ENCODE measurements around the gene RUNX2.

The RUNX2 gene

DNA sequence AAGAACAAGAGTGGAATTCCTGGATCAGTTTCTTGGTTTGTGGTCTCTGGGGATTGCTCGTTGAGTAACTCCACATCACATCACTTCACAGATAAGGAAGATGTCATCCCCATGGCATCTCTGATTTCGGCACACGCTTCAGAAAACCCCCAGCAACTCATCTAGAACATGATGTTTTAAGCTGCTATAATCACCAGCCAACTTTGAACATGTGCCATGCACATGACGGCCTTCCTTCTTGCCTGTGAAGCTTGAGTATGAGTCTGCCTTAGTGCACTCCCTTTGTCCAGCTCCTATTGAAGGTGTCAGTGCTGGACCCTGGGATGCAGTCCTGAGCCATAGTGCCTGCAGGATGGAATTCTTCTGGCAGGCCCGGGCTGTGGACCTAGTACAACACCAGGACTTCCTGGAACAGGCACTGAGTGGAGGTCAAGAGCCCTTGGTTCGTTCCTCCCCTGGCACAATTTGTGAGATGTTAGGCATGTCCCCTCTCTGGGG, 281.1 kb downstream of the RUNX2 start:
- in situ Hi-C loops (cut with HindIII; ENCODE audit: low sequenced_read_pairs), result no loop called here

DNA sequence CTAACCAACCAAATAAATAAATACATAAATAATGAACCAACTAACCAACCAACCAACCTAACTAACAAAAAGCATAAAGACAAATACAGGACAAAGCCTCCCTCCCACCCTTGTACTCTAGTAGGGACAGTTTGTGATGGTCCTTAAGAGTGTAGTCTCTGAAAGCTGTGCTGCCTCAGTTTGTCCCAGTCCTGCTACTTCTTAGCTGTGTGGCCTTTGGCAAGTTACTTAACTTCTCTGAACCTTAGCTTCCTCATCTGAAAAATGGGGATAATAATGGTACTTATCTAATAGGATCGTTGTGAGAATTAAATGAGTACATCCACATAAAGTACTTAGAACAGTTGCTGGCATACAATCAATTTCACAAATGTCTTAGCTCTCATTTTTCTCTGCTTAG, 282.2 kb downstream of the RUNX2 start:
- in situ Hi-C loops (cut with HindIII; ENCODE audit: low sequenced_read_pairs), result no loop called here

DNA sequence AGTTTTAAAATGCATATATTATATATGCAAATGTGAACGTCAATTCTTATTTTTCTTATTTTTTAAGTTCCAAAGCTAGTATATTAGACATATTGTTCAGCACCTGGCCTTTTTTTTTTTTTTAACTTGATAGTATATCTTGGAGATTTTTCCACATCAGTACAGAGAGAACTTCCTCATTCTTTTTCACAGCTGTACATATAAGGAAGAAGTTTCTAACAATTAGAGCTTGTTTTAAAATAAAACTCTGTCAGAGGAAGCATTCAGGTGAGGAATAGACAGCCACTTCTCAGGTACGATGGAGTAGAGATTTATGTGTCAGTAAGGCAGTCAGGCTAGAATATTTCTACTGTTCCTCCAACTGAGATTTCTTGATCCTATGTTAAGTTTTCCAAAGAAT, 282.7 kb downstream of the RUNX2 start:
- in situ Hi-C loops (cut with HindIII; ENCODE audit: low sequenced_read_pairs), result no loop called here

DNA sequence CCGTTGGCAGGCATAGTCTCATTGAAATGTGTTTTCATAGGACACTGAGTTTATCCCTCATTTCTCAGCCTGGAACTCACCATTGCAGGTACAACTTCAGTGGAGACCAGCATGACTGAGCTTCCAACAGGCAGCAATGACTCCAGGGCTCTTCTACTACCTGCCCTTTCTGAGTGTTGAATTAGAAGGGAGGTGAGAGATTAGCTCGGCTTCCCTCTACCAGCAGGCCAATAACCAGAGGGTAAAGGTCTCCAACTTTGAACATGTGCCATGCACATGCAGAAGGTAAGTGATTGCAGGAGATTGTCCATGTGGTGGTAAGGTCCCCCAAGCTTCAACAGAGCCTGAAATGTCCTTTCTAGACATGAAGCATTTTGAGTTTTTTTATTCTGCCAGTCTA, 283.4 kb downstream of the RUNX2 start:
- in situ Hi-C loops (cut with HindIII; ENCODE audit: low sequenced_read_pairs), result no loop called here

DNA sequence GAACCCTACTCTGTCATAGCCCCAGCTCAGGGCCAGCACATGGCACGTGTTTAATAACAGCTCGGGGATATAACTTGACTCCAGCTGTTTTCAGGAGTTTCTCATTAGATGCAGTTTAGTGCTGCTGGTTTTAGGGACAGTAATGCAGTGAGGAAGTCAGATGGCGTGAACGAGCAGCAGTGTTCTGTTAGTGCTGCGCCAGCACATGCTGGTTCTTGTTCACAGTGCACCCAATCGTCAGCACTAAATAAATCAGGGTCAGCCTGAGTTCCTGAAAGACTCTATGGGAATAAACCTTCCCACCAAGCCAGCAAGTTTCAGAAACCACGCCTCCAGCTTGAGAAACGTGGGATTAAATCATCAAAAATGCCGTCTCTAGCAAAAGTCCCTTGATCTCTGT, 285.5 kb downstream of the RUNX2 start:
- in situ Hi-C loops (cut with HindIII; ENCODE audit: low sequenced_read_pairs), result no loop called here

DNA sequence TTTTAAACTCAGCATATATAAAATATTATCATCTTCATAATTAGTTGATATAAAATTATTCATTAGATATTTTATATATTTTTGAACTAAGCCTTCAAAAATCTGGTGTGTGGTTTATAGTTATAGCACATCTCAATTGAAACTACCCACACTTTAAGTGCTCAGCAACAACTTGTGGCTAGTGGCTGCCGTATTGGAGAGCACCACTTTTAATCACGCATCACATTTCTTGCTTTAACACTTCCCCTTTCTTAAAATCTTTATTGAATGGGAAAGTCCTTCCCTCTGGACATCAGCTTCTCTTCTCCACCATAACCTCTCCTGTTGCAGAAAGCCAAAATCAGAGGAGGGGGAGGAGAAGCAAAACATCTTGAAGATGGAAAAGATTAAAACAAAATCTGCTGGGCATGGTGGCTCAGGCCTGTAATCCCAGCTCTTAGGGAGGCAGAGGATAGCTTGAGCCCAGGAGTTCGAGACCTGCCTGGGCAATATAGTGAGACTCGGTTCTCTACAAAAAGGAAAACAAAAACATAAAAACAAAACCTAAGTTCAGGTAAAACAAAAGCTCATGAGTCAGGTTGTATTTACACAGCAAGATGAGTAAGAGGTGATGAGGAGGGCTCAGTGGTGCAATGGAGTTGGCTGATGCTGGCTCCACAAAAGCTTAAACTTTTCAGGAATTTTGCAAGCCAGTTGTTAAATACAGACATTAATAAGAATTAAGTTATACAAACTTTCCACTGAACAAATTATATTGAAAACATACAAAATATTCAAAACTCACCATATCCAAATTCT, 286.6 kb downstream of the RUNX2 start:
- in situ Hi-C loops (cut with HindIII; ENCODE audit: low sequenced_read_pairs), result no loop called here

DNA sequence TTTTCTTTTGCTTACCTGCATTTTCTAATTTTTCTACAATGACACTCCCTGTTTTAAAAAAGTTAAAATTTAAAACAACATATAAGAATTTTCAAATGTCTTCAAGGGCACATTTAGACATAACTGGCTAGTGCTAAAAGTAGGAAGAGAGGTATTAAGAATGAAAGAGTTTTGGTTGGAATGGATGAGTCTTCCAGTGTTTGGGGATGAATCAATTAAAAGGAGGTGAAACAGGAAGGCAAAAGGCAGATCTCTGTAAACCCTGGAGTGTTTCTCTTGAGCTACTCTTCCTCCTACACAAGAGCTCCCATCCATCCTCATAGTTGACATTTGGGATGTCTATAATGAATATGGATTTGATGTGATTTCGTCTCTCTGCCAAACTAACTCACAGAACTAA, 288.1 kb downstream of the RUNX2 start:
- in situ Hi-C loops (cut with HindIII; ENCODE audit: low sequenced_read_pairs), result no loop called here

DNA sequence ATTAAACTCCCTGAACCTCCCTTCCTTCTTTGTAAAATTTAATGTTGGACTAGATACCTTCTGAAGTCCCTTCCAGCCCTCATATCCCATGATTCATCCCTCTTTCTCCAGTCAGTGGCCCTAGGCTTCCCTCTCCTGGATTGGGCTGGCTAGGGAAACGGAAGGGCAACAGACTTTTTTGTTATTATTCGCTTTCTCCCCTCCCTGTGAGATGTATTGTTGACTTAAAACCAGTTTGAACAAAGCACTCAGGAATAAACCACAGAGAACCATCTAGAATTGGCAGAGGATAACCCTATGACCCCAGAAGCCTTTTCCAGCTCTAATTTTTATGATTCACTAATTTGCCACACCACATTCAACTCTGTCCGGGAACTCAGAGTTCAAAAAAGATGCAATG, 289.3 kb downstream of the RUNX2 start:
- in situ Hi-C loops (cut with HindIII; ENCODE audit: low sequenced_read_pairs), result no loop called here

DNA sequence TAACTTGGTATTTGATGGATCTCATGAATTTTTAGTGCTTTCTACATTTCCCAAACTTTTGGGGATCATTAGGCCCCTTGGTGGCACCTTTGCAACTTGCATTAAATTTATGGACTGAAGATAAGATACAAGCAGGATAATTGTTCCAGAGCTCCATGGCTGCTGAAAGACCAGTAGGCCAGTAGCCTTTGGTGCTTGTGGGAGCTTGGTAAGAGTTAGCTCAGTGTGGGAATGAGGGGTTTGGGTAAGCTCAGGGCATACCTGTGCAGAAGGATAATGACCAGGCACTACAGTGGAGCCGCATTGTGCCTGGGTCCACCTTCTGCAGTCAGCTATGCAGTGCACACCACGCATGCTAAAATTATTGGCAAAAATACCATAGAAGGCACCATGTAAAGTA, 290.1 kb downstream of the RUNX2 start:
- in situ Hi-C loops (cut with HindIII; ENCODE audit: low sequenced_read_pairs), result no loop called here

DNA sequence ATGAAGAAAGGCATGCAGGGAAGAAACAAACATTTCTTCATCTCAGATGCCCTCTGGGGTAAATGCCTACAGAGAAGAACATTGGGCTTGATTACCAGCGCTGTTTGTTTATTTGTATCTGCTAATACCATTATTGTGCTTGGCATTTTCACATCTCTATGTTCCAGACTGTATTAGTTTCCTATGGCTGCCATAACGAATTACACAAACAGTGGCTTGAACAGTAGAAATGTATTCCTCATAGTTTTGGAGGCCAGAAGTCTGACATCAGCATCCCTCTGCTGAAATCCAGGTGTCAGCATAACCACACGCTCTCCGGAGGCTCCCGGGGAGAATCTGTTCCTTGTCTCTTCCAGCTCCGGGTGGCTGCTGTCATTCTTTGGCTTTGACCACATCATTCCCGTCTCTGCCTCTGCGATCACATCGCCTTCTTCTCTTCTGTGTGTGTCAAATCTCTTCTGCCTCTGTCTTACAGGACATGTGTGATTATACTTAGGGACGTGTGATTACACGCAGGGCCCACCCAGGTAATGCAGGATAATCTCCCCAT, 291.2 kb downstream of the RUNX2 start:
- in situ Hi-C loops (cut with HindIII; ENCODE audit: low sequenced_read_pairs), result no loop called here

DNA sequence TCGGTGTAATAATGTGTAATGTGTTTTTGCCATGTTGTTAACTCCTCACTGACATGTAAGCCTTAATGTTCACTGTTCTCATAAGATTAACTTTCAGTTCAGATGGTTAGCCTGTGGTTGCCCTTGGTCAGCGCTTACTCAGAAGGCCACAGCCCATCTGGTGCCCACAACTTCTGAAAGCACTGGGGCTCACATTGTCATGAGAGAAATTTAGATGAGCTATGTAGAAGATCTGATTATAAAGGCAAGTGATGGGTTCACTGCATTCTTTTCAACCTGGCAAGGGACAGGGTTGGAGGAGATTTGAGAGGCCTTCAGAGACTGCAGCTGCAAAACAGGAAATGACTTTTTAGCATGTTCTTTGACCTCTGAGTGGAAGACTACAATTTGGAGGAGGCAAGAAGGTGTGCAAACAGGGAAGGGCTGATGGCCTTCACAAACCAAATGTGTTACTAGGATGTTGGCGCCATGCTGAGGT, 291.9 kb downstream of the RUNX2 start:
- in situ Hi-C loops (cut with HindIII; ENCODE audit: low sequenced_read_pairs), result no loop called here

DNA sequence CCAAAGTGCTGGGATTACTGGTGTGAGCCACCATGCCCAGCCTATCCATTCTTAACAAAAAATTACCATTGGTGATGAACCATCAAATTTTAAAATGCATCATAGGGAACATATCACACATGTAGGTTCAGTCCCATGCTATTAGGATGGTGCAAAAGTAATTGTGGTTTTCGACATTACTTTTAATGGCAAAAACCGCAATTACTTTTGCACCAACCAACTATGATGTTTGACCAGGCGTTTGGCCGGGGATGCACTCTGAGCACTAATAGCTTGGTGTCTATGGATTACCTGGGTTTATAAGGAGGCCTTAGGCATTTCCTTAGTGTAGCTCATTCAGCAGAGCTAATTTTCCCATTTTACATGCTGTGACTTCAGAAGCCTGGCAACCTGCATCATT, 296.1 kb downstream of the RUNX2 start:
- in situ Hi-C loops (cut with HindIII; ENCODE audit: low sequenced_read_pairs), result no loop called here

DNA sequence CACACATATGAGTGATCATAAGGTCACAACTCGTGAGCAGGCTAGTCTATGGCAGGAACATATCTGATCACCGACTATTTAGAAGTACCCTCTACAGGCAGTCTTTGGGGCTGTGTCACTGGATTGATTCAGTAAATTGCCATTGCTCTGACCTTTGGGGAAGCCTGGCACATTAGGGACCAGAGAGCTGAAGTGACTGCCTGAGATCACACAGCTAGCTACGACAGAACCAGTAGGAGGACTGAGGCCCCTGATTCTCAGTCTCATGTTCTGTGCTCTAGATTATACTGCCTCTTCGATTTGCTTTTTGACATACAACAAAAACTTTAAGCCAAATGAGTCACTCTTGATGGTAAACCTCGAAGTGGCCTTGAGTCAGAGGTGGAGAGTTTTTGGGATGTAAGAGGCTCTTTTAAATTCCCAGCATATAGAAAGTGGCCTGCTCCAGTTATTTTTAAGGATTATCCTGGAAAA, 297.1 kb downstream of the RUNX2 start:
- in situ Hi-C loops (cut with HindIII; ENCODE audit: low sequenced_read_pairs), result no loop called here

DNA sequence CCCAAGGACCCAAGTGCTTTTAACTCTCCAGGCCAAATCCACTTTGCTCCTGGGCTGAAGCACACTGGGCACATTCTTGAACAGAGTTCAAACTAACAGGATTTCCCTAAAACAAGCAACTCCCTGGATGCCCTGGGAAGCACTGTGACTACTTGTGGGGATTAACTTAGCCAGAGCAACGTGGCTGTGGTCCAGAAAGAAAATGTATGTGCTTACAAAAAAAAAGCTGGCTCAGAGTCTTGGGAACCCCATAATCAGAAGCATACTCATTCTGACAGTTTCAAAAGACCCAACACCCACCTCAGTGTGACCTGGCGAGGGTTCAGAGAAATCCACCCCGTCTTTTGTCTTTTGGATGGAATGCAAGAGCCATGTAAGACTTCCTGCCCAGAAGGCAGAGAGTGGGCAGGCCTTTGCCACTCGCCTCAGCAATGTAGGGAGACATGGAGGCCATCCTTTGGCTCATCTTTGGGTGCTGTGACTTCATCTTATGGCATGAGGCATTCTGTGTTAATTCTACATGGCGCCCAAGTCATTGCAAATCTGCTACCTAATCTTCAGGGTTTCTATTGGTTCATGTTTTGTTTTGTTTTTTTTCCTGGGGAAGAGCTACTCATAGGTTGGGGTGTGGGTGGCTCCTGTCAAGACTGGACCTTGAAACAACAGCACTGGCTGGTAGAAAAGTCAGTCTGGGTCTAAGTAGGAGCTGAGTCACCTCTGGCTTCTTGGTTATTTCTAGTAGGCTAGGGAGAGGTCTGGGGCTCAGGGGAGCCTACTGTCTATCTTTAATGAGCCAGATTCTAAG, 298.2 kb downstream of the RUNX2 start:
- in situ Hi-C loops (cut with HindIII; ENCODE audit: low sequenced_read_pairs), result no loop called here

DNA sequence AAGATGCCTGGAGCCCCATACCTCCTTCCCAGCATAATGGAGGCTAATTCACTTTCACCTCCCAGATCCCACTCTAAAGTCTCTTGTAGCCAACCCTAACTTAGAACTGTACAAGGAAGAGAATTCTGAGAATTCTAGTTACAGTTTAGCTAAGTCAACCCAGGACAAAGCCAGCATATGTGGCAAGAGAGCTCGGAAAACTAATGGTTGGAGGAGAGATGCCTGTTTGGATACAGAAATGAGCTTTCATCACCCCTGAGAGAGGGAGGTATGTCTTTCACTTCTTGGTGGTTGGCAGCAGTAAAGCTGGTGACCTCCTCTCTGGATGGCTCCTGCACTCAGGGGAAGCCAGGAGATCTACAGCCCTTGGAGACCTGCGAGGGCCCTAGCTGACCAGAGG, 302.2 kb downstream of the RUNX2 start:
- in situ Hi-C loops (cut with HindIII; ENCODE audit: low sequenced_read_pairs), result no loop called here

DNA sequence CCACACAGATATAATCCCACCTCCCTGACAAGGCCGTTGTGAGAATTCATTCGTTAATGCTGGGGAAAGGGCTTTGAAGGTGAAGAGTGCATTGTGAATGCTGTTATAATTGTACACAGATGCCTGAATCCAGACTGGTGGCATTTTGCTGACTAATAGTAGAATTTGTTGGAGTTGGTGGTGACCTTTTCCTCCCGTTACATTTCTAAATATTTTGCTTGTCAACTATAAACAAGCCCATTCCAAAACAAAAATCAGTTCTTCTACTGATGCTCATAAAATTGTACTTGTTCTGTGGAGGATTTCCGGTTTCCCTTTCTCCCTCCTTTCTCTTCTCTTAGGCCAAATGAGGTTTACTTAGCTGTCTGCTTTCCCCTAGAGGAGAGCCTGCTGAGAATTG, 302.7 kb downstream of the RUNX2 start:
- in situ Hi-C loops (cut with HindIII; ENCODE audit: low sequenced_read_pairs), result no loop called here

DNA sequence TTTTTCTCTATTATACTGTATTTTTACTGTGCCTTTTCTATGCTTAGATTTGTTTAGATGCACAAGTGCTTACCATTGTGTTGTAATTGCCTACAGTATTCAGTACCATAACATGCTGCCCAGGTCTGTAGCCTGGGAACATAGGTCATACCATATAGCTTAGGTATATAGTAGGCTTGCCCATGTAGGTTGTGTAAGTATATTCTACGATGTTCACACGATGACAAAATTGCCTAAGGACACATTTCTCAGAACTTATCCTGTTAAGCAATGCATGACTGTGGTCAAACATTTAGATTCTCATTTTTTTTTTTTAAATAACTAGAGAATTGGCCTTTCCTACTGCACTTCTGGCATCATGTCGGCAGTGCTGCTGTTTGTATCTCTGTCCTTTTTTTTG, 303.3 kb downstream of the RUNX2 start:
- in situ Hi-C loops (cut with HindIII; ENCODE audit: low sequenced_read_pairs), result no loop called here

DNA sequence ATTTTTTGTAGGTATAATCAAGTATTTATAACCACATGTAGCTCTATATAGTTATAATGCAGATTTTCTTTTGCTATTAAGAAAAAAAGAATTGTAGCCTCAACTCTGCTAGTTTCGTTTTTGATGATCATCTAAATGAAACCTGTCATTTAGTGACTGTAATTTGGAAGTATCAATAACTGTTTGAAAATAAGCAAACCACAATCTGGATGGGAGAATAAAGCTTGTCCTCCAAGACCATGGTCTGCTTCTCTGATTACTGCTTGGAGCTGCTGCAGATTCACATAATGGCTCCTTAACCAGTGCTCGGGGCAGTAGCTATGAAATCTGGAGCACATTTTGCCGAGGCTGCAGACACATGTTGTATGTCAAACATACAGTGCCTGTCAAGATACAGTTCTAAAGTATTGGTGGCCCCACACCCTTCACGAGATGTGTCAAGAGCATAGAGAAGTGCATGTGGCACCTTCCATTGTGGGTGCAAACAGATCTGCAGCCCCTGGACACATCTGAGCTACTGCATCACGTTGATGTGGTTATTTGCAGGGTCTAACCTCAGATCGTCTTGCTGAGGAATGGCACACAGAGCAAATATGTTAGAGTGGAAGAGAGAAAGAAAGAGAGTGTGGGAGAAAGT, 305.3 kb downstream of the RUNX2 start:
- in situ Hi-C loops (cut with HindIII; ENCODE audit: low sequenced_read_pairs), result no loop called here

DNA sequence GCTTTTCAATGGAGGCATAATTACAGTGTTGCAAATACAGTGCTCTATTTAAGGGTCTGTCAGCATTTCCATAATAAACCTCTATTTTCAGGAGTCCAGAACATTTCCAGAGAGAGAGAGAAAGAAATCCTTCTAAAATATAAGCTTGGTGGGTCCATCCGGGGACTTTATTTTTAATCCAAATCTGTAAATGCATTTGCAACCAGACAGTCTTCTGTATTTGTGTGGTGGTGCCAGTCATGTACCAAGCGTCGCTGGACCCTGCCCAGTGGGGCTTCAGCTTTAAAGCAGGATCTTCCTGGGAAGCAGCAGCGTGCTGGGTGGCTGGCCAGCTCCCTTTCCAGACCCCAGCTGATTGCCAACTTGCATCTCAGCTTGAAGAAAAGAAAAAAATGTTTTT, 306.1 kb downstream of the RUNX2 start:
- in situ Hi-C loops (cut with HindIII; ENCODE audit: low sequenced_read_pairs), result no loop called here

DNA sequence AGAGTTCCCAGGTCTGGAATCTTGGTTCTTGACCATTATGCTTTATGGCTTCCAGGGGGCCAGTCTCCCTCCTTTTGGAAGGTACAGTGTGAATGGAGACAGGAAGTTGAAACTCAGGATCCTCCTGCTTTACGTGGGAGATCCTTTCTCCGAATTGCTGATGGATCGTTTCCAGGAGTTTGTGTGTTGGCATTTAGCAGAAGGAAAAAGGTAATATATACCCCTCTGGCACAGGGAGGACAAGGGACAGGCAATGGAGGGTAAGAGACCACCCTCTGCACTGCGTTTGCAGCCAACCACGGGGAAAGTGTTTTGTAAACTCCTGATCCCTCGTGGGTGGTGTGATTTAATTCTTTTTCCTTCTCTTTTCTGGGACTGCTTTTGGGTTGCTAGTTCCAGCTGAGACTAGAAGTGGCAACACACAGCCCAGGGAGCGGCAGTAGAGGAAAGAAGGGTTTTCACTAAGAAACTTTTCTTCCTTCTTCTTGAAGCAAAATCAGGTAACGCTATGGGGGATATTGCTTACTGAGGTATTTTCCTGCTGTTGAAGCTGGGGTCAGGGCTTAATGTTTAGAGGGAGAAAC, 307.2 kb downstream of the RUNX2 start:
- in situ Hi-C loops (cut with HindIII; ENCODE audit: low sequenced_read_pairs), result no loop called here

DNA sequence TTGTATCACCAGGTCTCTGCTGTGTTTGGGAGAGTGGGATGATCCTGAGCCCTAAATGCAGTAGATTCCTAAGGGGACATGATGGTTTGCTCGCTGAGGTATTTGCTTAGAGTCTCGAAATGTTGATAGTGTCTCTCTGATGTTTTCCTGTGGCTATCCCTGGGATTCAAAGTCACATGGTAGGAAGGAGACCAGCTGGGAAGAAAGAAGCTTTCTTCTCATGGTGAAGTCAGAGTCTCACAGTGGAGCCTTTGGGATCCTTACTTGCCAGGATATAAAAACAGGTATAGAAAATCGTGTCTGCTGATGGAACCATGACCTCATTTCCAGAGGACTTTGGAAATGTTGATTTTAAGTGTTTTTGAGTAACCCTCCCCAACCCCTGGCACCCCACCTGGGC, 308.9 kb downstream of the RUNX2 start:
- in situ Hi-C loops (cut with HindIII; ENCODE audit: low sequenced_read_pairs), result no loop called here
